Lower leg skin (tissue), 3 donors: Measurements from ENCODE around the gene UCHL5.

Experiments used
- CTCF ChIP-seq, 3 donors: fragments of 450-650 bp; IDR thresholded peaks; one replicate each; pipeline ENCODE4 v1.5.1; 2016; ENCODE audit warnings: antibody characterized with exemption in 3 of 3, mild to moderate bottlenecking in 3 of 3, moderate library complexity in 2 of 3
- POLR2A ChIP-seq, 2 donors: fragments of 450-650 bp; IDR thresholded peaks; one replicate each; pipeline ENCODE4 v1.6.1; 2016 to 2017; ENCODE audit warnings: antibody characterized with exemption in 2 of 2, mild to moderate bottlenecking in 1 of 2, moderate library complexity in 1 of 2

- no peak for TF ChIP-seq POLR2A (IDR thresholded peaks at IDR 0.05)
- no peak for TF ChIP-seq CTCF (IDR thresholded peaks at IDR 0.05)
These were observed 11.8 kb upstream of the UCHL5 start for GRCh38 chr1:193070942-193071341.
